GM12892 (cell line): Measurements from ENCODE around the gene CCT5.

Experiments
- POLR2A ChIP-seq: IDR thresholded peaks from 2 replicates; pipeline ENCODE4 v1.6.1; 2011; ENCODE audit warnings: low read depth, low read length, control low read depth
- POLR2AphosphoS5 ChIP-seq: IDR thresholded peaks from 2 replicates; pipeline ENCODE4 v1.6.1; 2011; ENCODE audit warnings: low read depth, low read length, control low read depth

DNA sequence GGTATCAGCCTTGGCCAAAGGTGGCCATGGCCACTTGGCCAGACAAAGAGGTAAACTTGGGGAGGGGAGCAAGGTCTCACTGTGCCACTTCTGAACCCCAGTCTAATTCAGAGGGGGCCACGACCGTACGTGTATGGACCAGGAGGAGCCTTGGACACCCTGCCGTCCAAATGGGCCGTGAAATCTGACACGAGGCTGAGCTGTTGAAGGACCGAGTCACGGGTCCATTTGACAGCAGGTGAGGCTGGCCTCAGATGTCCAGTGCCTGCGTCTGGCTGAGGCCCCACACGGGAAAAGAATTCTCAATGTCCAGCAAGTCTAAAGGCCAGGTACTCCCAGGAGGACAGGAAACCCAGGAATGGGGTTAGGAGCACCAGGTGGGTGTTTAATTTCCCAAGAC, 39.9 kb downstream of the CCT5 start:
- TF ChIP-seq POLR2A (no peak), POLR2AphosphoS5 (no peak)
